Uterus (tissue), 2 donors: ENCODE measurements around the gene FNIP2.

ENCODE experiments used
- CTCF ChIP-seq, 4 experiments: fragments of 200-600 bp in 2 of 4; fragments of 450-650 bp in 2 of 4; sonication (generic) in 2 of 4; IDR thresholded peaks; one replicate each; pipeline ENCODE4 v1.5.1; 2016 to 2019; ENCODE audit warnings: antibody characterized with exemption in 4 of 4, mild to moderate bottlenecking in 2 of 4, moderate library complexity in 1 of 4
- POLR2A ChIP-seq, 2 donors: fragments of 450-650 bp; IDR thresholded peaks; one replicate each; pipeline ENCODE4 v1.6.1; 2016; ENCODE audit warnings: antibody characterized with exemption in 2 of 2, mild to moderate bottlenecking in 1 of 2, moderate library complexity in 1 of 2

- TF ChIP-seq CTCF (IDR thresholded peaks at IDR 0.05) (no peak), POLR2A (IDR thresholded peaks at IDR 0.05) (no peak)
Measured at GRCh38 chr4:158726633-158727032, 42.2 kb upstream of the FNIP2 start.
